Natural killer cell (primary cell): ENCODE measurements around the gene CEP112. TPM values are rescaled to one million over a fixed set of nuclear protein-coding genes. Genes with fewer than 3 reads are reported as not detected.

Source experiments
- ATAC-seq, 3 donors: fragments of 150-1000 bp in 2 of 3; fragments of 200-7000 bp in 1 of 3; cut with Tn5 transposase; 1 replicate in 1 of 3; 2 replicates in 2 of 3; pipeline ENCODE4 v1.10.0; 2021; ENCODE audit warnings: mild to moderate bottlenecking in 2 of 3, moderate library complexity in 2 of 3
- DNase-seq, 2 donors: peaks; one replicate each; pipeline versions ENCODE4 v3.0.0 to v3.0.0-alpha.2; 2013 to 2021; ENCODE audit warnings: mixed read lengths in 1 of 2
- H3K27ac ChIP-seq: one replicate; pipeline ENCODE4 v1.5.1; 2013; ENCODE audit warnings: mild to moderate bottlenecking, low read length
- H3K27me3 ChIP-seq: one replicate; pipeline ENCODE4 v1.6.1; 2013; ENCODE audit warnings: low read length; ENCODE audit not compliant: control insufficient read depth, insufficient read depth
- H3K36me3 ChIP-seq: one replicate; pipeline ENCODE4 v1.6.1; 2013; ENCODE audit warnings: low read length; ENCODE audit not compliant: control insufficient read depth, insufficient read depth
- H3K4me1 ChIP-seq: one replicate; pipeline ENCODE4 v1.6.1; 2013; ENCODE audit warnings: low read length; ENCODE audit not compliant: control insufficient read depth, insufficient read depth
- H3K4me3 ChIP-seq: one replicate; pipeline ENCODE4 v1.5.1; 2013; ENCODE audit warnings: low read length
- H3K9me3 ChIP-seq: one replicate; pipeline ENCODE4 v1.6.1; 2013; ENCODE audit warnings: low read length; ENCODE audit not compliant: control insufficient read depth, insufficient read depth
- H3K27ac Mint-ChIP-seq, 2 donors: one replicate each; pipeline ENCODE4 v1.8.0; 2022; ENCODE audit warnings: mild to moderate bottlenecking in 2 of 2, mixed read lengths in 2 of 2, moderate library complexity in 1 of 2
- H3K27me3 Mint-ChIP-seq, 2 donors: one replicate each; pipeline ENCODE4 v1.8.0; 2022; ENCODE audit warnings: low read depth in 2 of 2, mixed read lengths in 2 of 2
- H3K36me3 Mint-ChIP-seq: one replicate; pipeline ENCODE4 v1.8.0; 2022; ENCODE audit warnings: mixed read lengths
- H3K4me1 Mint-ChIP-seq, 2 donors: one replicate each; pipeline ENCODE4 v1.8.0; 2022; ENCODE audit warnings: mixed read lengths in 2 of 2
- H3K4me3 Mint-ChIP-seq: one replicate; pipeline ENCODE4 v1.8.0; 2022; ENCODE audit warnings: mild to moderate bottlenecking, moderate library complexity, mixed read lengths
- H3K9me3 Mint-ChIP-seq, 2 donors: one replicate each; pipeline ENCODE4 v1.8.0; 2022; ENCODE audit warnings: mixed read lengths in 2 of 2
- WGBS: methylation state at CpG from one replicate; pipeline ENCODE4 v1.1.7; 2013; ENCODE audit warnings: missing lambda C conversion rate; ENCODE audit not compliant: insufficient coverage; 5-methylcytosine and 5-hydroxymethylcytosine counted together
- intact Hi-C: fragments of 100-400 bp; cut with micrococcal nuclease; formaldehyde crosslinking; loops from one replicate; pipeline ENCODE4 v1.14.2; 2022
- total RNA-seq, 4 donors: library from RNA; stranded (reverse); fragments of 120-200 nt in 1 of 4; gene quantifications; one replicate each; pipeline versions ENCODE4 v1.2.3 to v1.2.4, GENCODE V29; 2013 to 2022
- TF ChIP-seq, protein P1 (sequence below): fragments of 200-600 bp; IDR thresholded peaks from one replicate; pipeline ENCODE4 v1.8.0; 2022; ENCODE audit warnings: antibody characterized with exemption

The CEP112 gene
- total RNA-seq, 3 donors from 2014 or later (not counting 1 experiment from before 2014, with no cell fraction given) = 0.60 to 1.1 (median 0.85) TPM

DNA sequence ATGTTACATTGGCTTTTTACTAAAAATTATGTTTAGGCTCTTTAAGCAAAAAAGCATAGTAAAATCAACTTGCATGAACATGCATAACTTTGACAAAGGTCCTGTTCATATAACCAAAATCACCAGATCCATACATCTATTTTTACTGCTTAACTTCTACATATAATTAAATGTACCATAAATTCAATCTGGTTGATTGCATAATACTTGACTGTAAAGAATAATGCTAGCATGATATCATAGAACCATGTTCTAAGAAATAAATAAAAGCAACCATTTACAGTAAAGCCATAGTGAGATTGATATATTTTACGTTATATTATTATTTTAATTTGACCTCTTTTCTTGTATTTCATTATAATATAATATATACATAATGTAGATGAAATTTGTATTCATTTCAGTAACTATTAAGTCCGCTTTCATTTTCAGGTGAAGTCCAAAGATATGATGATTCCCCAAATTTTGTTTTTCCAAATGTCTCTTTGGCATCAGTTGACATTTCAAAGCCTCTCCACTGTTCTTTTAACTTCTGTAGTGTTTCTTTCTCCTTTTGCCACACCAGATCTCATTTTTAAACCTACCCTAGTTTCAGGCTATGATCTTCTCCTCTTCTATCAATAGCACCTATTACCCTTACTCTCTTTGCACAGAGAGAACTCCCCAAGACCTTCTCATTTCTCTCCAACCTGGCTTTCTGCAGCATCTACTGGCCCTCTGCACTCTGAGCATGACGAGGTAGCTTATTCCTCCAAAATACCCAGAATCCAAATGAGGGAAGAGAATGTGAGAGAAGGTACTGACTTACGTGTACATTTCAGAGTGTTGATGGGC is 35.5 kb upstream of the CEP112 start:
- H3K36me3 Mint-ChIP-seq = no peaks in the 10 kb centered on the region
- WGBS = 95% methylated on average over 2 of the region's 4 CpGs
- H3K9me3 Mint-ChIP-seq = no peaks in the 10 kb centered on the region
- H3K4me3 Mint-ChIP-seq = no peak overlapping the region
- Histone ChIP-seq H3K4me3 (no peak overlapping the region), H3K36me3 (no peaks in the 10 kb centered on the region), H3K27me3 (no peaks in the 10 kb centered on the region), H3K4me1 (no peaks in the 10 kb centered on the region), H3K27ac (no peak overlapping the region), H3K9me3 (no peaks in the 10 kb centered on the region)
- intact Hi-C loops = no loop called here
- H3K4me1 Mint-ChIP-seq = no peaks in the 10 kb centered on the region
- DNase-seq (no peak), ATAC-seq (no peak)
- TF ChIP-seq, protein P1, sequence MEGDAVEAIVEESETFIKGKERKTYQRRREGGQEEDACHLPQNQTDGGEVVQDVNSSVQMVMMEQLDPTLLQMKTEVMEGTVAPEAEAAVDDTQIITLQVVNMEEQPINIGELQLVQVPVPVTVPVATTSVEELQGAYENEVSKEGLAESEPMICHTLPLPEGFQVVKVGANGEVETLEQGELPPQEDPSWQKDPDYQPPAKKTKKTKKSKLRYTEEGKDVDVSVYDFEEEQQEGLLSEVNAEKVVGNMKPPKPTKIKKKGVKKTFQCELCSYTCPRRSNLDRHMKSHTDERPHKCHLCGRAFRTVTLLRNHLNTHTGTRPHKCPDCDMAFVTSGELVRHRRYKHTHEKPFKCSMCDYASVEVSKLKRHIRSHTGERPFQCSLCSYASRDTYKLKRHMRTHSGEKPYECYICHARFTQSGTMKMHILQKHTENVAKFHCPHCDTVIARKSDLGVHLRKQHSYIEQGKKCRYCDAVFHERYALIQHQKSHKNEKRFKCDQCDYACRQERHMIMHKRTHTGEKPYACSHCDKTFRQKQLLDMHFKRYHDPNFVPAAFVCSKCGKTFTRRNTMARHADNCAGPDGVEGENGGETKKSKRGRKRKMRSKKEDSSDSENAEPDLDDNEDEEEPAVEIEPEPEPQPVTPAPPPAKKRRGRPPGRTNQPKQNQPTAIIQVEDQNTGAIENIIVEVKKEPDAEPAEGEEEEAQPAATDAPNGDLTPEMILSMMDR = no peak
- H3K27ac Mint-ChIP-seq = no peak overlapping the region
- peaks cover 18 to 30% of the 10 kb centered on the region in 2 donors for H3K27me3 Mint-ChIP-seq

DNA sequence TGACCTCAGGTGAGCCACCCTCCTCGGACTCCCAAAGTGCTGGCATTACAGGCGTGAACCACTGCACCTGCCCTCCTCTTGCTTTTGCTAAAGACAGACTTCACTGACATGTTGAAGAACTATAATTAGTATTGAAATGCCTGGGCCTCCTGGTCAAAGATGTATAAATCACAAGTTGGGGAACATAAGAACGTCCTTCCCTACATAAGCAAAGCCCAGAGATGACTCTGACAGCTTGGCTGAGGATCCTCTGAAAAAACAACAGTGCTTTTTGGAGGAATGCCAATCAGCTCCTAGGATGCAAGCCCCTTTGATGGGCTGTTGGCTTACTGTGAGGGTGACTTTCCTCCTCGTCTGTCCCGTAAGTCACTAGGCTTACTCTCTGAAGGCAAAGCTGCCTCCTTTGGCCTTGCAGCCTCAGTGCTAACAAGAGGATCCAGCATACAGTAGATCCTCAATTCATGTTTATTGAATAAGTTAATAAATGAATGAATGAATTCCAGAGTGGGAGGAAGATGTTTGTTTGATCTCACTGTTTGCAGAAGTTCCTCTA is 30.9 kb upstream of the CEP112 start:
- H3K4me1 Mint-ChIP-seq = no peaks in the 10 kb centered on the region
- TF ChIP-seq, protein P1 = no peak
- 93% methylated on average over 5 of the region's 5 CpGs for WGBS
- no peak overlapping the region for H3K27ac Mint-ChIP-seq
- no peak overlapping the region for H3K4me3 Mint-ChIP-seq
- no peak for DNase-seq
- H3K4me1 ChIP-seq = no peaks in the 10 kb centered on the region
- no peaks in the 10 kb centered on the region for H3K36me3 ChIP-seq
- H3K27ac ChIP-seq = no peak overlapping the region
- no peaks in the 10 kb centered on the region for H3K9me3 ChIP-seq
- no peak for ATAC-seq
- no peaks in the 10 kb centered on the region for H3K9me3 Mint-ChIP-seq
- H3K27me3 Mint-ChIP-seq = peaks cover 20 to 31% of the 10 kb centered on the region in 2 donors
- intact Hi-C loops = no loop called here
- H3K27me3 ChIP-seq = no peaks in the 10 kb centered on the region
- H3K36me3 Mint-ChIP-seq = no peaks in the 10 kb centered on the region
- H3K4me3 ChIP-seq = no peak overlapping the region

DNA sequence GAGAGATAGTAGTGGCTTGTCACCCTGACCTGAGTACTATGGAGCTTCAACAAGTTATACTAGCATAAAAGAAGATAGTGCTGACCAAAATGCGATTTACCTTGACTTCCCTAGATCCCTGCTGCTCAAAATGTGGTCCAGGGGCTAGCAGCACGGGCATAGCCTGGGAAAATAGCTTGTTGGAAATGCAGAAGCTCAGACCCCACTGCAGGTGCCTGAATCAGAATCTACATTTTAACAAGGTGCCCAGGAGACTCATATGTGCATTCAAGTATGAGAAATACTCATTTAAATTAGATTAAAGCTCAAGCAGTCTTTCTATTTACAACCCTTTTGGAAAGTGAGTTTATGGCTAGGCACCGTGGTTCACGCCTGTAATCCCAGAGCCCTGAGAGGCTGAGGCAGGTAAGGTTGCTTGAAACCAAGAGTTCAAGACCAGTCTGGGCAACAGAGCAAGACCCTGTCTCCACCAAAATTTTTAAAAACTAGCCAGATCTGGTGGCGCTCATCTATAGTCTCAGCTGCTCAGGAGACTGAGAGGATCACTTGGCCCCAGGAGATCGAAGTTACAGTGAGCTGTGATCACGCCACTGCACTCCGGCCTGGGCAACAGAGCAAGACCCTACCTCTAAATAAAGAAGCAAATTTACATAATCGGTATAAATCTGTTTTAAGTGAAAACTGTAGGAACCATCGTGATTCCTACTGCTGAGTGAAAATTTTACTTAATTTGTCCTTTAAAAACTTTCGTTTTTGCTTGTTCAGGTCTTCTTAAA is 30.0 kb upstream of the CEP112 start:
- Histone ChIP-seq H3K4me1 (no peaks in the 10 kb centered on the region), H3K4me3 (no peak overlapping the region), H3K27me3 (no peaks in the 10 kb centered on the region), H3K9me3 (no peaks in the 10 kb centered on the region), H3K27ac (no peak overlapping the region), H3K36me3 (no peaks in the 10 kb centered on the region)
- no peak overlapping the region for H3K4me3 Mint-ChIP-seq
- DNase-seq (no peak), ATAC-seq (no peak)
- H3K27me3 Mint-ChIP-seq = peaks cover 16 to 37% of the 10 kb centered on the region in 2 donors
- H3K36me3 Mint-ChIP-seq = no peaks in the 10 kb centered on the region
- WGBS = 86% methylated on average over 10 of the region's 11 CpGs
- H3K27ac Mint-ChIP-seq = no peak overlapping the region
- TF ChIP-seq, protein P1 = no peak
- intact Hi-C loops = no loop called here
- H3K9me3 Mint-ChIP-seq = no peaks in the 10 kb centered on the region
- H3K4me1 Mint-ChIP-seq = no peaks in the 10 kb centered on the region
